Heart right ventricle (tissue), 16 donors: ENCODE results near the gene C3orf52. TPM values are rescaled to one million over a fixed set of nuclear protein-coding genes. Genes with fewer than 3 reads are reported as not detected.

Experiments used
- ATAC-seq, 8 donors: fragments of 200-7000 bp; cut with Tn5 transposase; one replicate each; pipeline ENCODE4 v1.9.1; 2020; ENCODE audit warnings: mild to moderate bottlenecking in 8 of 8, moderate library complexity in 8 of 8, moderate number of reproducible peaks in 1 of 8
- DNase-seq, 2 donors: peaks; one replicate each; pipeline ENCODE4 v3.0.0-alpha.2; 2020
- H3K27ac ChIP-seq, 10 donors: fragments of 200-600 bp; sonication (generic) in 2 of 10; one replicate each; pipeline versions ENCODE4 v1.5.0 to v1.8.0; 2020 to 2022; ENCODE audit warnings: mild to moderate bottlenecking in 3 of 10
- H3K27me3 ChIP-seq, 7 donors: fragments of 200-600 bp; one replicate each; pipeline ENCODE4 v1.8.0; 2021 to 2022; ENCODE audit warnings: mild to moderate bottlenecking in 2 of 7
- H3K36me3 ChIP-seq, 9 donors: fragments of 200-600 bp; sonication (generic) in 1 of 9; one replicate each; pipeline versions ENCODE4 v1.5.0 to v1.8.0; 2020 to 2022; ENCODE audit warnings: mild to moderate bottlenecking in 2 of 9
- H3K4me1 ChIP-seq, 9 donors: fragments of 200-600 bp; sonication (generic) in 1 of 9; one replicate each; pipeline versions ENCODE4 v1.5.0 to v1.8.0; 2020 to 2022; ENCODE audit warnings: mild to moderate bottlenecking in 4 of 9
- H3K4me3 ChIP-seq, 10 donors: fragments of 200-600 bp; sonication (generic) in 2 of 10; one replicate each; pipeline versions ENCODE4 v1.5.0 to v1.8.0; 2020 to 2022; ENCODE audit warnings: mild to moderate bottlenecking in 7 of 10, moderate library complexity in 2 of 10
- H3K9me3 ChIP-seq, 11 donors: fragments of 200-600 bp in 10 of 11; sonication (generic) in 2 of 11; one replicate each; pipeline versions ENCODE4 v1.5.0 to v1.8.0; 2013 to 2022; ENCODE audit warnings: mild to moderate bottlenecking in 2 of 11, control low read depth in 1 of 11, moderate library complexity in 1 of 11
- CTCF ChIP-seq, 9 donors: fragments of 200-600 bp; sonication (generic) in 2 of 9; IDR thresholded peaks; one replicate each; pipeline versions ENCODE4 v1.5.0 to v1.8.0; 2021 to 2022; ENCODE audit warnings: antibody characterized with exemption in 9 of 9, mild to moderate bottlenecking in 5 of 9, moderate library complexity in 1 of 9
- WGBS, 2 donors: extraction: QIAGEN DNeasy Blood & Tissue Kit; methylation state at CpG; one replicate each; pipeline ENCODE4 v1.1.7; 2013; ENCODE audit warnings: inconsistent platforms in 1 of 2; 5-methylcytosine and 5-hydroxymethylcytosine counted together
- intact Hi-C, 10 donors: fragments of 100-400 bp; cut with DNase I; formaldehyde crosslinking; loops; one replicate each; pipeline versions ENCODE4 v1.11.1 to v1.14.2; 2022
- polyA plus RNA-seq, 2 donors: library from polyadenylated mRNA; stranded (reverse); fragments of 200-250 nt; gene quantifications; one replicate each; pipeline ENCODE4 v1.2.3, GENCODE V29; 2013
- total RNA-seq, 10 donors: library from RNA; stranded (reverse); fragmentation: NEBNext Ultra II Directional in 3 of 10; extraction: Animal tissue kit (Norgen Biotek cat#: 25700) in 3 of 10; gene quantifications; one replicate each; pipeline versions ENCODE4 v1.2.1 to v1.2.4, GENCODE V29; 2021 to 2023
- donor health status: Arrhythmogenic right ventricular cardiomyopathy.
- donor health status: ischemic (EF 13 %, LVEDD 7.1; RV severe dilation, severe dysfunction).
- donor health status: healthy with polysubstance abuse.
- donor health status: DM: no; HTN: yes; CAD: no.
- donor health status: DM: no; HTN: no; CAD: no.
- donor health status: ischemic (EF 25% LVEDD 6.9; RV normal size, moderate dysfunction).
- donor health status: ischemic (EF 25% LVEDD 5.7; RV mildly dilated, moderate dysfunction).
- donor health status: healthy.
- donor health status: DM: yes; HTN: yes; CAD: no.
- donor health status: Ischemic cardiomyopathy.
- donor health status: ischemic (EF 35%, LVEDD 5.7; RV mildly dilated, moderate dysfunction).
- donor health status: nonischemic (EF 11% LVEDD 7.7; RV severe dilation, severe dysfunction).
- donor health status: DM: yes; HTN: yes; CAD: no.
- donor health status: PGD.
- donor health status: ischemic (EF 29% LVEDD 5.4; RV normal size, mild dysfunction).
- donor health status: nonischemic (EF 23%, LVEDD 6.1; RV moderate dilation, normal function).

The C3orf52 gene
- total and polyA plus RNA-seq, 12 donors: 3.1 to 9.8 (median 5.0) TPM

- DNase-seq: no peak
- Histone ChIP-seq H3K27ac (no peak overlapping the region), H3K27me3 (peaks cover 0 to 31% (median 0%) of the 10 kb centered on the region in 7 donors), H3K36me3 (no peaks in the 10 kb centered on the region), H3K4me3 (no peak overlapping the region), H3K4me1 (peaks cover 4 to 34% (median 11%) of the 10 kb centered on the region in 9 donors), H3K9me3 (no peaks in the 10 kb centered on the region)
- WGBS, 2 donors: 91 to 93% methylated on average over 2 of the region's 2 CpGs
- TF ChIP-seq CTCF (IDR thresholded peaks at IDR 0.05): no peak
- intact Hi-C loops: loop anchor here in 1 of 10 donors (5.0 kb wide), 1 partner anchor 1974 kb away; no protein-coding TSS in a partner anchor
- ATAC-seq: no peak
Observed at GRCh38 chr3:112096176-112096575, 10.0 kb downstream of the C3orf52 start.

GRCh38 chr3:112097378-112097777 lies 11.2 kb downstream of the C3orf52 start:
- H3K27ac ChIP-seq: no peak overlapping the region
- H3K4me1 ChIP-seq: peaks cover under 1 to 22% (median 11%) of the 10 kb centered on the region in 9 donors
- ATAC-seq: peak in 7 of 8 donors; percentile 31 to 96 (median 73)
- no peaks in the 10 kb centered on the region for H3K9me3 ChIP-seq
- DNase-seq: no peak
- no peak for TF ChIP-seq CTCF (IDR thresholded peaks at IDR 0.05)
- intact Hi-C loops: loop anchor here in 1 of 10 donors (5.0 kb wide), 1 partner anchor 1975 kb away; no protein-coding TSS in a partner anchor
- no peak overlapping the region for H3K4me3 ChIP-seq
- no peaks in the 10 kb centered on the region for H3K36me3 ChIP-seq
- peaks cover 0 to 25% (median 0%) of the 10 kb centered on the region in 7 donors for H3K27me3 ChIP-seq
- 25 to 35% methylated on average over 4 of the region's 4 CpGs for WGBS, 2 donors

- intact Hi-C loops: no loop called here
- WGBS, 2 donors: 78 to 87% methylated on average over 2 of the region's 2 CpGs
- TF ChIP-seq CTCF (IDR thresholded peaks at IDR 0.05): no peak
Observed at GRCh38 chr3:112101916-112102315, 15.7 kb downstream of the C3orf52 start.

GRCh38 chr3:112104774-112105173 lies 18.6 kb downstream of the C3orf52 start:
- H3K4me1 ChIP-seq: peaks cover 0 to 4% (median 0%) of the 10 kb centered on the region in 9 donors
- no peaks in the 10 kb centered on the region for H3K9me3 ChIP-seq
- H3K4me3 ChIP-seq: no peak overlapping the region
- TF ChIP-seq CTCF (IDR thresholded peaks at IDR 0.05): no peak
- DNase-seq (no peak), ATAC-seq (no peak)
- H3K27ac ChIP-seq: no peak overlapping the region
- H3K27me3 ChIP-seq: no peaks in the 10 kb centered on the region
- intact Hi-C loops: no loop called here
- 83 to 88% methylated on average over 2 of the region's 2 CpGs for WGBS, 2 donors
- H3K36me3 ChIP-seq: peaks cover 0 to 12% (median 0%) of the 10 kb centered on the region in 9 donors

More at GRCh38 chr3:112101916-112102315, 15.7 kb downstream of the C3orf52 start:
- peaks cover 0 to 14% (median 0%) of the 10 kb centered on the region in 9 donors for H3K4me1 ChIP-seq
- H3K4me3 ChIP-seq: no peak overlapping the region
- no peak for ATAC-seq
- no peaks in the 10 kb centered on the region for H3K9me3 ChIP-seq
- peaks cover 0 to 7% (median 0%) of the 10 kb centered on the region in 9 donors for H3K36me3 ChIP-seq
- no peak overlapping the region for H3K27ac ChIP-seq
- DNase-seq: no peak
- peaks cover 0 to 3% (median 0%) of the 10 kb centered on the region in 7 donors for H3K27me3 ChIP-seq
